Measurements from ENCODE around the gene CHD1L. TPM values are rescaled to one million over a fixed set of nuclear protein-coding genes. Genes with fewer than 3 reads are reported as not detected.

Gene CHD1L
- total RNA-seq, 1 experiment from 2014 or later: 64.2 TPM

GRCh38 chr1:147202576-147202975, 39.9 kb upstream of the CHD1L start:
- no peaks in the 10 kb centered on the region for H4K20me1 ChIP-seq (ENCODE audit: control insufficient read depth, insufficient read depth, insufficient read length)
- H3K36me3 Mint-ChIP-seq (ENCODE audit: insufficient read depth in 1 of 3, low read depth in 3 of 3): no peaks in the 10 kb centered on the region
- no peak overlapping the region for H2BK120ac ChIP-seq (ENCODE audit: low read depth, low read length, poor library complexity, severe bottlenecking)
- H3K9me3 Mint-ChIP-seq: no peaks in the 10 kb centered on the region
- no peaks in the 10 kb centered on the region for H3K23me2 ChIP-seq (ENCODE audit: insufficient read length, low read depth, low read length, poor library complexity, severe bottlenecking)
- no peak overlapping the region for H3K23ac ChIP-seq (ENCODE audit: insufficient read length, low read depth, low read length)
- H4K8ac ChIP-seq (replicated peaks; ENCODE audit: insufficient read length, low read depth, low read length): no peak overlapping the region
- H4K91ac ChIP-seq (ENCODE audit: insufficient read length, low read depth, low read length): no peak overlapping the region
- H3K4me3 Mint-ChIP-seq: no peak overlapping the region
- DNase-seq: no peak
- no peaks in the 10 kb centered on the region for H3K4me1 Mint-ChIP-seq
- no peaks in the 10 kb centered on the region for H3K79me2 ChIP-seq (ENCODE audit: insufficient read depth, low read length)
- no peaks in the 10 kb centered on the region for H3K4me1 ChIP-seq (ENCODE audit: insufficient read depth, low read length)
- H2BK15ac ChIP-seq (ENCODE audit: low read depth, low read length): no peak overlapping the region
- no peaks in the 10 kb centered on the region for H3K9me3 ChIP-seq (ENCODE audit: control insufficient read depth, low read depth, low read length)
- H3K27ac Mint-ChIP-seq: no peak overlapping the region
- H2BK12ac ChIP-seq (ENCODE audit: insufficient read length, low read depth, low read length): no peak overlapping the region
- H2AFZ ChIP-seq (ENCODE audit: low read length): no peak overlapping the region
- H3K27ac ChIP-seq (ENCODE audit: insufficient read length, low read depth, low read length): no peak overlapping the region
- no peak overlapping the region for H3K56ac ChIP-seq (ENCODE audit: insufficient read length, low read depth, low read length)
- no peak overlapping the region for H2BK20ac ChIP-seq (ENCODE audit: low read depth, low read length, poor library complexity, severe bottlenecking)
- TF ChIP-seq CTCF (conservative IDR thresholded peaks at IDR 0.05): no peak
- H4K5ac ChIP-seq (ENCODE audit: insufficient read length, low read depth, low read length): no peak overlapping the region
- no peaks in the 10 kb centered on the region for H3K79me1 ChIP-seq (ENCODE audit: insufficient read depth, low read depth, low read length, poor library complexity, severe bottlenecking)
- no peak overlapping the region for H3K4me2 ChIP-seq (ENCODE audit: insufficient read depth, insufficient read length, low read length)
- no peak overlapping the region for H3K4ac ChIP-seq (ENCODE audit: low read depth, low read length)
- no peaks in the 10 kb centered on the region; the same call in 1 of the 2 replicates for H3K27me3 Mint-ChIP-seq (ENCODE audit: low read depth)
- no peak overlapping the region for H3T11ph ChIP-seq (ENCODE audit: low read length)
- no peak overlapping the region for H3K18ac ChIP-seq (ENCODE audit: insufficient read length, low read depth, low read length)
- H2BK5ac ChIP-seq (ENCODE audit: insufficient read length, low read length): no peak overlapping the region
- H2AK5ac ChIP-seq (ENCODE audit: insufficient read length, low read length): no peak overlapping the region
- H3K9ac ChIP-seq (ENCODE audit: extremely low read depth, insufficient read length, low read length): no peak overlapping the region
- no peaks in the 10 kb centered on the region for H3K27me3 ChIP-seq (ENCODE audit: insufficient read depth, low read length)
- no CpG with 5 or more reads among the region's 2 CpGs for WGBS (ENCODE audit: extremely low coverage, insufficient read length, low lambda C conversion rate)
- no peak overlapping the region for H3K14ac ChIP-seq (ENCODE audit: insufficient read depth, low read length)
